NCI-H226 (cell line): ENCODE measurements around the gene CHRD.

Source experiments
- DNase-seq: peaks from one replicate; pipeline ENCODE4 v3.0.0-alpha.2; 2015

The CHRD gene

GRCh38 chr3:184347321-184348056 lies 32.4 kb upstream of the CHRD start:
- no peak for DNase-seq

- no peak for DNase-seq
Observed at GRCh38 chr3:184348057-184348382, 31.8 kb upstream of the CHRD start.

DNA sequence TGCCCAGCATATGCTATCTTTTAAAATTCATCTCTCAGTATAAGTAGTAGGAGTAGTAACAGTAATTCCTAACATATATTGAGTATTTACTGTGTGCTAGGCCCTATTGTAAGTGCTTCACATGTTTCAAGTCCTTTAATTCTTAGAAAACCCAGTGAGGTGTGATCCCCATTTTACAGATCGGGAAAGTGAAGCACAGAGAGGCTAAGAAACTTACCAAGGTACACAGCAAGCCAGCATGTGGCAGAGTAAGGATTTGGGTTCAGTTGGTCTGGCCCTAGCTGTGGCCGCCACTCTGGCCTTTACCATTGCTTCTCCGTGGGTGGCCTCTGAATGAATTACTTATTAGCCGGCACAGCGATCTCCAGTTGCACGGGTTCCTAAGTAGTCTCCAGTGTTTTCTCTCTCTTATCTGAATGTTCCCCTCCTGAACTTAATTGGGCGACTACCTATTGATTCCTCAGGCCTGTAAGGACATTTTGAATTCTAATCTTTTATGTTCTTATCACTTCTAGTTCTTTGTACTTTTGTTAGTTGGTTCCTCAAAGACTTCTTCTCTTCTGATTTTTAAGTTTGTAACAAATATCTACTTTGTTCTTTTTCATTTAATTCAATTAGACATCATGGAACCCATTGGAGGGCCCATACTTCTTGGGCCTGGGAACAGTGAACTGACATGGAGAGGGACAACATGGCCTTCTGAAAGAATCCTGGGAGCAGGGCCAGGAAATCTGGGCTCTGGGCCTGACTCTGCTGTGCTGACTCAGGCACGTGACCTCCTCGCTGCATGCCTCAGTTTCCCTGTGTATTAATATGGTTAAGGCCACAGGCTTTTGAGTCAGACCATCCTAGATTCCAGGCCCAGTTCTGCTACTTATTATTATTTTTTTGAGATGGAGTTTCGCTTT lies 30.0 kb upstream of the CHRD start:
- no peak for DNase-seq

DNA sequence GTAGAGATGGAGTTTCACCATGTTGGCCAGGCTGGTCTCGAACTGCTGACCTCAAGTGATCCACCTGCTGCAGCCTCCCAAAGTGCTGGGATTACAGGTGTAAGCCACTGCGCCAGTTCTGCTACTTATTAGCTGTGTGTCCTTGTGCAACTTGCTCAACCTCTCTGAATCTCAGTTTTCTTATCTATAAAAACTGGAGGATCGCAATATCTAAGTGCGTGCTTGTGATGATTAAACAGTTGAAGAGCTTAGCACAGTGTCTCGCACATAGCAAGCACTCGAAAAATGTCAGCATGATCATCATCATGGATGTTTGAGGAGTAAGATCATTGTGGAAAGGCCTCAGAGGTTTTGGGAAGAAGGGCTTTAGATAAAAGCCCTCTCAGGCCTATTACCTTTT lies 29.2 kb upstream of the CHRD start:
- DNase-seq = no peak

DNA sequence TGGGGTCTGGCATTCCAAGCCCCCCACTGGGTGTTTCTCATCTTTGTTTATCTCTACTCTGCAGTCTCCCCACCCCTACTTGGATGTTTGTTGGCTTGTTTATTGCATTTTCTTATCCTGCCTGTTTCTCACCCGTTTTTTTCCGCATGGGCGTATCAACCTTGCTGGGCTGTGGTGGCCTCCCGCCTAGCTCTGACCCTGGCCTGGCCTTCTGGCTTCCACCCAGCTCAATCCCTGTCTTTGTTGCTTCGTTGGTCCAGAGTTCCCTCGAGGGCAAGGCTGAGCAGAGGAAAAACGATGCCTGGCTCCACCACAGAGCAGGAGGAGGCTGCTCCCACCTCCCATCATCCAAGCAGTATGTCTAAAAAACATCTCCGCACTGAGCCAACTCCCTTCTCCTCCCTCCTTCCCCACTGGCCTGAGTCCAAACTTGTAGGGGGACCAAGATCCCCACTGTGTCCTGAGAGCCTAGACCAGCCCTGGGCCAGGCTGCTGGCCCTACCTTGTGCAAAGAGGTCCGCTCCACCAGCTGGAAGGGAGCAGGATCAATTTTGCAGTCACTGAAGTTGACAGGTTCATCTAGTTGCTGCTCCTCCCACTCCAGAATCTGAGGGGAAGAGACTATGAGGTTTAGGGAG lies 28.2 kb upstream of the CHRD start:
- DNase-seq = no peak

- no peak for DNase-seq
Observed at GRCh38 chr3:184352149-184352785, 27.6 kb upstream of the CHRD start.

- DNase-seq = no peak
Observed at GRCh38 chr3:184352897-184353545, 26.8 kb upstream of the CHRD start.

DNA sequence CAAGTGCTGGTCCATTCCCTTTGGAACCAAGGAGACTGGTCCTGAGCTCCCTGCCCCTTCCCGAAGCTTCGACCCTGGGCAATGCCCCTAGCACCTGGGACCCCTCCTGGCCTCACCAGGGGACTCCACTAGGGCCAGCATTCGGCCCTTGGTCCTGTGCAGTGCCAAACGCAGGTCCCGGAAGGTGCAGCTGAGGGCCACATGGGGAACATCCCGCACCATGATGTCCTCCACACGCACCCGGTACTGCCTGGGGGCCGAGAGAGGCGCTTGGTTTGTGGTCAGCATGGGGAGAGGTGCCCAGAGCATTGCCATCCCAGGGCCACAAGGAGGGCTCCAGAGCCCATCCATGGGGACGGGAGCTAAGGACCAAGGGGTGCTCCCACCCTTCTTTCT lies 26.3 kb upstream of the CHRD start:
- DNase-seq = no peak

GRCh38 chr3:184354121-184354728 lies 25.6 kb upstream of the CHRD start:
- no peak for DNase-seq

DNA sequence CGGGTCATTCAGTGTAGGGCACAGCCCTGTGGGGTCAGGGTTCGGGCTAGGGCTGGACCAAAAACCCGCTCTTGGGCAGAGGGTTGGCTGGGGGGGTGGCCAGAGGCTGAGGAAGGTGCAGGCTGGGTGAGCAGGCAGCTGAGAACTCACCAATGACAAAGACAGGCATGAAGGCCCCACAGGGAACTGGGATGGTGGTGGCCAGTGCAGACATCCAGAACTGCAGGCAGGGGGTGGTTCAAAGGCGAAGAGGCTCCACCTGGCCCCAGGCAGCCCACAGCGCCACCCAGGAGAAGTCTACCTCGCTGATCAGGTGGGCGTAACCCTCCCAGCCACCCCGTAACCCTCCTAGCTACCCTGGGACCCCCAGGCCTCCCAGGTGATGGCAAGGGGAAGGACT lies 25.1 kb upstream of the CHRD start:
- DNase-seq = no peak

- DNase-seq = no peak
Observed at GRCh38 chr3:184355261-184356040, 24.4 kb upstream of the CHRD start.

- no peak for DNase-seq
Observed at GRCh38 chr3:184357248-184358123, 22.4 kb upstream of the CHRD start.

DNA sequence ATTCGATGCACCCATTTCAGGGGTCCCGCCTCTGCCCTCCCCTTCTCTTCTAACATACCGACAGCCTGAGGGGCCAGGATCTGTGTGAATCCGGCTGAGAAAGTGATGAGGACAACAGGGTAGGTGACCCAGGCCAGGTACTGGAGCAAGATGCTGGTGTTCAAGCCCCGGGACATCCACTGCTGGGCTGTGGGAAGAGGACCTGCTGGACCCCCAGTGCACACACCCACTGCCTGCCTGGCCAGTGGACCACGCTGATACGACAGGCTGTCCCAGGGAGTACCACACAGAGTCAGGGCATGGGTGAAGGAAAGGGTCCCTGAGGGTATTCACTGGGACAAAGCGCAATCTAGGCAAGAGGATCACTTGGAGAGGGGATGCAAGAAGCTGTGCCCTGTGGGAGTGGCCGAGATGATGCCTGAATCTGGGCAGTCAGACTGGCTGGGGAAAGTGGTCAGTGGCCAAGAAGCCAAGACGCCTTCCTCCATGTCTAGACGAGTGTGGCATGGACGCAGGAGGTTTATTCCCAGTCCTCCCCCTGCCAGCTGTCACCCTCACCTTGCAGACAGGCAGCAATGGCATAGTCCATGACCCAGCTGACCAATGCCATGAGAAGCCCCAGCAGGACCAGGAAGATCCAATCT lies 21.6 kb upstream of the CHRD start:
- DNase-seq = no peak

- DNase-seq = no peak
Observed at GRCh38 chr3:184358921-184359350, 20.9 kb upstream of the CHRD start.

DNA sequence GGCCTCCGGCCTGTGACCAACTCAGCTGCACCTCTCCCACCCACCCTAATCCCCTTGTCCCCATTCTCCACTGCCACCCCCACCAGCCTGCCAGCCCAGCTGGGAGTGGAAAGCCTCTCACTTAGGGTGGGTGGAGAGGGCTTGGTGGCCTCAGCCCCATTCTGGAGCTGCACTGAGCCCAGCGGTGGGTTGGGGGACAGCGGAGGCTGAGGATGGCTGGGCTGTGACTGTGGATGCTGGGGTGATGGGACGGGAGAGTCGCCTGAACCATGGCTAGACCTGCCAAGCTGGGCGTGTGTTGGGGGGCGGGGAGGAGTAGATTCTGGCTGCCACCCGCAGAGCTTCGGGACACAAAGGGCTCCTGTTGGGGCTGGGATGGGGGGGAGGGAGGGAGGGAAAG lies 20.2 kb upstream of the CHRD start:
- DNase-seq = no peak

DNA sequence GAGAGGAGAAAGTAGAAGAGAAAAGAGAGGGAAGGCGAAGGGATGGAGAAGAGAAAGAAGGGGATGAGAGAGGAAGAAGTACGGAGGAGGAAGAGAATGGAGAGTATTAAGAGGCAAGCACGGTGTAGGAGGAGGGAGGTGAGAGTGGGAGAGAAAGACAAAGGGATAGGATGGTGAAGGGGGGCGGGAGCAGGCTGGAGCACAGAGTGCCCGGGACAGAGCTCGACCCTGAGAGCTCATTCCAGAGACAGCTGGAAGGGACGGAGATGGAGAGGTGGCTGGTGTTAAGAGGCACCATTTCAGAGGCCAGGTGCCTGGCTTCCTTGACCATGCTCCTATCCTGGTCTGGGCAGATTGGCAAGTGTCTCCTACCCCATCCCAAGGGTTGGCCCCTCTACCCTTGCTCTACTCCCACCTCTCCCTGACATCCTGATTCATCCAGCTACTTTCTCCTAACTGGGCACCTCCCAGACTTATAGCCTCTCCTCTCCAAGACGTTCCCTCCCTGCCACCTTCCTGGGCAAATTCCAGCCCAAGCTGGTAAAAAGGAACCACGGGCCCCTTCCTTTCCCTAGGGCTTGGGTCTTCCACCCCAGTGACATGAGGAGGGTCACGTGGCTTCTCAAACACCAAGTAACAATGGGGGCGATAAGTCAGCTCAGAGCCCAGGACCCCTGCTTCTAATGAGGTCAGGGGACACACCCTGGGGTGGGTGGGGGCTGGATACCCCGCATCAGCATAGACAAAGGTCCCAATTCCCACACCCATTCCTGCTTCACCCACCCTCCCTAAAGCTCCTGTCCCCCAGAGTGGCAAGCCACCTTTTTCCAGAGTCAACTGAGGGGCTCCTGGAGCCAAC lies 19.6 kb upstream of the CHRD start:
- no peak for DNase-seq

- DNase-seq = no peak
Observed at GRCh38 chr3:184360929-184361531, 18.8 kb upstream of the CHRD start.

DNA sequence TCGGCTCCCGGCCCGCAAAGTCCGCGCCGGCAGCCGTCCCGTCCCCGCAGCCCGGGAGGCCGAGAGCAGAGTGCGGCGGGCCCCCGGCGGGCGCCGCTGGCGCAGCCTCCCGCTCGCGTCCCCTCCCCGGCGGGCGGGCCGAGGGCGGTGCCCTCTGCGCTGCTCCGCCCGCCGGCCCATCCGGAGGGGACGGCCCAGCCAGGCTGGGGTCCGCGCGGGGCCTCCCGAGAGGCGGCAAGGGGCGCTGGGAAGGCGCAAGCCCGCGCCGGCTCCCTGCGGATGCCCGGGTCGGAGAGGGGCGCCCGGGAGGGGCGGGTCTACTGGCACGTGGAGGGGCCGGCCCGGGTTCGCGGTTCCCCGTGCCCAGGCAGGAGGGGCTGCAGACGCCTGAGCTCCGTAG lies 18.3 kb upstream of the CHRD start, which contains the start of the genes CLCN2 and POLR2H:
Gene CLCN2, minus strand, starts transcription at position 74 of the 400 bp plus-strand sequence. CDS start 126 bp downstream, outside the sequence.
Gene POLR2H, plus strand, starts transcription at position 179 of the 400 bp plus-strand sequence. CDS start 1,783 bp downstream, outside the sequence.
- DNase-seq = peak; percentile 64
